ENCODE measurements around the gene TMEM150B. TPM values are rescaled to one million over a fixed set of nuclear protein-coding genes. Genes with fewer than 3 reads are reported as not detected.

TMEM150B gene
- total and polyA plus RNA-seq, 2 of the 4 experiments (the other 2 are of a cell fraction) = not detected

DNA sequence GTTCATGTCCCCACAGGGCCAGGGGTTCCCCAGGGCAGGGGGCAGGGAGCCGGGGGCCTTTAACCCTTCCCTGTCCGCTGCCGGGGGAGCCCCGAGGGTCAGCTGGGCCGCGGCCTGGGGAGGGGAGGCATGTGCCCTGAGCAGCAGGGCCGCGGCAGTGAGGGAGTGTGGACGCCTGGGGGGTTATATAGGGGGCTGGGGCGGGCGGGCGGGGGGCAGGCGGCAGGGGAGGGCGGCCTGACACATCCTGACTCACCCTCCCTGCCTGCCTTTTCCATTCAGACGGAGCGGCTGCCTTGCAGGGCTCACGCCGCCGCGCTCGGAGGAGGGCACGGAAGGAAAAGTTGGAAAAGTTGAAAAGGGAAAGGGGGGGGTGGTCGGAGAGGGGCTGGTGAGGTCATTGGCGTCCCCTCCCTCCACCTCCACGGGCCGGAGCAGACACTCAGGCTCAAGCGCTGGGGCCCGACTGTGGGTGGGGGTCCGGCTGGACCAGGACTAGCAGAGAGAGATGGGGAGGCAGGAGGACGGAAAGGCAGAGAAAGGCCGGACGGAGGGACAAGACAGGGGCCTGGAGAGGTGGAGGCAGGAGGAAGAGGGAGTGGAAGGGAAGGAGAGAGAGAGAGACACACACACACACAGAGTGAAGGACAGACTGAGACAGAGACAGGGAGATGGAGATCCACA is 45.3 kb upstream of the TMEM150B start, which contains the start of gene IL11:
IL11 (minus strand) TSS at position 159 of the 684 bp plus-strand sequence; CDS start at position 6, 153 bp downstream.
- Histone ChIP-seq H3K79me1 (ENCODE audit: low read depth in 1 of 2, low read length in 2 of 2) (peaks cover 5 to 52% of the 10 kb centered on the region in 2 experiments; a peak in 3 of 4 replicates), H2BK20ac (ENCODE audit: low read depth, low read length) (peak within 1 kb of the TSS; percentile 35), H4K91ac (ENCODE audit: insufficient read depth, low read depth, low read length) (peak within 1 kb of the TSS; percentile 95), H3K23ac (ENCODE audit: low read depth, low read length) (peak within 1 kb of the TSS; percentile 87), H4K20me1 (ENCODE audit: insufficient read depth, low read length) (peaks cover 38% of the 10 kb centered on the region), H3K4me1 (ENCODE audit: control insufficient read depth, insufficient read depth, low read length) (peaks cover 45% of the 10 kb centered on the region), H4K8ac (ENCODE audit: low read depth in 2 of 2, low read length in 2 of 2) (peak within 1 kb of the TSS; percentile 75 to 83), H2AFZ (replicated peaks; ENCODE audit: low read length, poor library complexity) (peak within 1 kb of the TSS; percentile 84), H3K27me3 (ENCODE audit: control insufficient read depth, insufficient read depth, low read length) (no peaks in the 10 kb centered on the region), H3K4me3 (ENCODE audit: insufficient read depth, low read depth, low read length) (peak within 1 kb of the TSS; percentile 89), H2AK5ac (ENCODE audit: low read depth, low read length) (peak within 1 kb of the TSS; percentile 88), H3K9ac (ENCODE audit: low read depth, low read length) (peak within 1 kb of the TSS; percentile 87), H2AK9ac (replicated peaks; ENCODE audit: low read depth, low read length, poor library complexity) (peak within 1 kb of the TSS; percentile 95), H3K56ac (ENCODE audit: extremely low read depth, insufficient read depth, low read length) (peak within 1 kb of the TSS; percentile 79), H3K18ac (ENCODE audit: low read depth, low read length) (peak within 1 kb of the TSS; percentile 62), H2BK120ac (ENCODE audit: low read depth, low read length) (peak within 1 kb of the TSS; percentile 86), H4K5ac (ENCODE audit: low read depth, low read length) (peak within 1 kb of the TSS; percentile 40), H2BK15ac (ENCODE audit: low read depth, low read length) (peak within 1 kb of the TSS; percentile 73; the same call in 2 of the 3 replicates), H3K9me1 (ENCODE audit: insufficient read depth, low read length) (peaks cover 12% of the 10 kb centered on the region; the same call in 1 of the 2 replicates), H3K4me2 (ENCODE audit: low read depth, low read length) (peak within 1 kb of the TSS; percentile 80), H3K14ac (replicated peaks; ENCODE audit: low read depth, low read length) (peak within 1 kb of the TSS; percentile 91), H3K9me3 (ENCODE audit: control insufficient read depth, insufficient read depth, low read length) (no peaks in the 10 kb centered on the region), H3K27ac (ENCODE audit: insufficient read depth, low read length) (peak within 1 kb of the TSS; percentile 97), H2BK5ac (ENCODE audit: low read depth, low read length, poor library complexity, severe bottlenecking) (peak within 1 kb of the TSS; percentile 93), H3K36me3 (ENCODE audit: control insufficient read depth, insufficient read depth, low read length) (peaks cover 24% of the 10 kb centered on the region), H3K4ac (ENCODE audit: low read depth, low read length) (peak within 1 kb of the TSS; percentile 96)
- intact Hi-C loops (cut with micrococcal nuclease) (no loop called here), dilution Hi-C loops (cut with HindIII; ENCODE audit: low sequenced_read_pairs, unreplicated experiment) (no loop called here), in situ Hi-C loops (cut with MboI; ENCODE audit: low sequenced_read_pairs) (no loop called here)
- ChIA-PET POLR2A (ENCODE audit: unreplicated experiment) (no interaction called here), CTCF (no interaction called here)
- ATAC-seq (ENCODE audit: low read depth) = peak; percentile 31
- 0 out of 2 replicates have a peak, but pooled peaks have one; percentile 13 for TF ChIP-seq FOS (IDR thresholded peaks at IDR 0.05; ENCODE audit: low read depth, low read length)
- peak; percentile 17; the same call in 1 of the 2 replicates for TF ChIP-seq RAD21 (IDR thresholded peaks at IDR 0.05; ENCODE audit: low read length)
- no peak for TF ChIP-seq SMC3 (IDR thresholded peaks at IDR 0.05; ENCODE audit: low read depth, low read length)
- TF ChIP-seq RCOR1 (IDR thresholded peaks at IDR 0.05; ENCODE audit: insufficient replicate concordance, low read length) = no peak
- peak; percentile 98 for TF ChIP-seq POLR2A (IDR thresholded peaks at IDR 0.05; ENCODE audit: low read depth, low read length)
- TF ChIP-seq, protein P1, sequence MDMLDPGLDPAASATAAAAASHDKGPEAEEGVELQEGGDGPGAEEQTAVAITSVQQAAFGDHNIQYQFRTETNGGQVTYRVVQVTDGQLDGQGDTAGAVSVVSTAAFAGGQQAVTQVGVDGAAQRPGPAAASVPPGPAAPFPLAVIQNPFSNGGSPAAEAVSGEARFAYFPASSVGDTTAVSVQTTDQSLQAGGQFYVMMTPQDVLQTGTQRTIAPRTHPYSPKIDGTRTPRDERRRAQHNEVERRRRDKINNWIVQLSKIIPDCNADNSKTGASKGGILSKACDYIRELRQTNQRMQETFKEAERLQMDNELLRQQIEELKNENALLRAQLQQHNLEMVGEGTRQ (IDR thresholded peaks at IDR 0.05; ENCODE audit: low read depth, low read length) = peak; percentile 24; the same call in 1 of the 2 replicates
- no peak for TF ChIP-seq CTCF (conservative IDR thresholded peaks at IDR 0.05; ENCODE audit: low read depth, low read length)
- no peak for TF ChIP-seq NFE2L2 (IDR thresholded peaks at IDR 0.05; ENCODE audit: low read depth, low read length)
- peak; percentile 95 for TF ChIP-seq MAZ (IDR thresholded peaks at IDR 0.05; ENCODE audit: borderline replicate concordance, low read depth, low read length)
- WGBS, 2 experiments (ENCODE audit: extremely low coverage in 2 of 2, insufficient read length in 1 of 2) = no CpG with 5 or more reads among the region's 32 CpGs
- DNase-seq = peak; percentile 78
- no TSS peak for BruUV-seq (replicated peaks)

All from IMR-90 (cell line).